ENCODE measurements around the gene CACNA1A.

CACNA1A gene

GRCh38 chr19:13162724-13163608, 343.3 kb downstream of the CACNA1A start:
- FAIRE-seq = no peak

GRCh38 chr19:13160557-13160956, 345.7 kb downstream of the CACNA1A start:
- no peak for FAIRE-seq

GRCh38 chr19:13159713-13160112, 346.6 kb downstream of the CACNA1A start:
- no peak for FAIRE-seq

Measured in endometrium (tissue), 2 donors.